Astrocyte (in vitro differentiated cells and primary cell): ENCODE measurements around the gene PPM1H. TPM values are rescaled to one million over a fixed set of nuclear protein-coding genes. Genes with fewer than 3 reads are reported as not detected.

Experiments
- DNase-seq: peaks from one replicate; pipeline ENCODE4 v3.0.0-alpha.2; 2010; ENCODE audit warnings: low read depth
- FAIRE-seq: peaks from 2 replicates; lab custom pipeline; 2011; peaks lifted over from hg19 to GRCh38; lab: Jason Lieb, UNC
- H2AFZ ChIP-seq: 2 replicates; pipeline ENCODE4 v1.6.0; 2012; ENCODE audit warnings: low read depth, low read length, inconsistent platforms
- H3K27ac ChIP-seq: 2 replicates; pipeline ENCODE4 v1.5.1; 2011; ENCODE audit warnings: low read depth, low read length, inconsistent platforms
- H3K27me3 ChIP-seq: 2 replicates; pipeline ENCODE4 v1.6.0; 2011; ENCODE audit warnings: low read length, inconsistent platforms; ENCODE audit not compliant: insufficient read depth
- H3K36me3 ChIP-seq: 2 replicates; pipeline ENCODE4 v1.5.1; 2011; ENCODE audit warnings: low read length, inconsistent platforms; ENCODE audit not compliant: insufficient read depth
- H3K4me1 ChIP-seq: 2 replicates; pipeline ENCODE4 v1.5.1; 2011; ENCODE audit warnings: low read length, inconsistent platforms; ENCODE audit not compliant: insufficient read depth
- H3K4me2 ChIP-seq: 2 replicates; pipeline ENCODE4 v1.6.0; 2012; ENCODE audit warnings: low read length, inconsistent platforms
- H3K4me3 ChIP-seq: 2 replicates; pipeline ENCODE4 v1.5.1; 2011; ENCODE audit warnings: low read depth, mild to moderate bottlenecking, low read length, inconsistent platforms; ENCODE audit not compliant: insufficient read depth
- H3K79me2 ChIP-seq: 2 replicates; pipeline ENCODE4 v1.6.0; 2012; ENCODE audit warnings: mild to moderate bottlenecking, low read length, inconsistent platforms; ENCODE audit not compliant: insufficient read depth
- H3K9ac ChIP-seq: 2 replicates; pipeline ENCODE4 v1.6.0; 2012; ENCODE audit warnings: mild to moderate bottlenecking, low read length, inconsistent platforms
- H3K9me3 ChIP-seq: 2 replicates; pipeline ENCODE4 v1.5.1; 2012; ENCODE audit warnings: low read depth, mild to moderate bottlenecking, low read length, inconsistent platforms; ENCODE audit not compliant: insufficient read depth
- H4K20me1 ChIP-seq: 2 replicates; pipeline ENCODE4 v1.6.0; 2012; ENCODE audit warnings: low read length, inconsistent platforms; ENCODE audit not compliant: insufficient read depth
- H3K27ac Mint-ChIP-seq: one replicate; pipeline ENCODE4 v1.8.0; 2021; ENCODE audit warnings: mild to moderate bottlenecking, mixed read lengths; ENCODE audit not compliant: unreplicated experiment
- H3K27me3 Mint-ChIP-seq: one replicate; pipeline ENCODE4 v1.8.0; 2021; ENCODE audit warnings: low read depth, mixed read lengths; ENCODE audit not compliant: unreplicated experiment
- H3K36me3 Mint-ChIP-seq: one replicate; pipeline ENCODE4 v1.8.0; 2021; ENCODE audit warnings: low read depth, mixed read lengths; ENCODE audit not compliant: unreplicated experiment
- H3K4me1 Mint-ChIP-seq: one replicate; pipeline ENCODE4 v1.8.0; 2021; ENCODE audit warnings: low read depth, mixed read lengths; ENCODE audit not compliant: unreplicated experiment
- H3K4me3 Mint-ChIP-seq: one replicate; pipeline ENCODE4 v1.8.0; 2021; ENCODE audit warnings: mild to moderate bottlenecking, moderate library complexity, mixed read lengths; ENCODE audit not compliant: unreplicated experiment
- H3K9me3 Mint-ChIP-seq: one replicate; pipeline ENCODE4 v1.8.0; 2021; ENCODE audit warnings: mild to moderate bottlenecking, mixed read lengths; ENCODE audit not compliant: unreplicated experiment
- EZH2 ChIP-seq: IDR thresholded peaks from 2 replicates; pipeline ENCODE4 v1.6.1; 2012; ENCODE audit warnings: mild to moderate bottlenecking, low read length, inconsistent platforms; ENCODE audit not compliant: insufficient read depth
- total RNA-seq: library from RNA; stranded (reverse); gene quantifications from 2 replicates; pipeline ENCODE4 v1.2.1, GENCODE V29; 2021
- TF ChIP-seq, protein P1 (sequence below): IDR thresholded peaks from 2 replicates; pipeline ENCODE4 v1.5.1; 2011; ENCODE audit warnings: low read depth, mild to moderate bottlenecking, inconsistent platforms, low read length, moderate library complexity; ENCODE audit not compliant: insufficient read depth

PPM1H gene
- total RNA-seq, 1 donor from 2014 or later, result 7.8 TPM

DNA sequence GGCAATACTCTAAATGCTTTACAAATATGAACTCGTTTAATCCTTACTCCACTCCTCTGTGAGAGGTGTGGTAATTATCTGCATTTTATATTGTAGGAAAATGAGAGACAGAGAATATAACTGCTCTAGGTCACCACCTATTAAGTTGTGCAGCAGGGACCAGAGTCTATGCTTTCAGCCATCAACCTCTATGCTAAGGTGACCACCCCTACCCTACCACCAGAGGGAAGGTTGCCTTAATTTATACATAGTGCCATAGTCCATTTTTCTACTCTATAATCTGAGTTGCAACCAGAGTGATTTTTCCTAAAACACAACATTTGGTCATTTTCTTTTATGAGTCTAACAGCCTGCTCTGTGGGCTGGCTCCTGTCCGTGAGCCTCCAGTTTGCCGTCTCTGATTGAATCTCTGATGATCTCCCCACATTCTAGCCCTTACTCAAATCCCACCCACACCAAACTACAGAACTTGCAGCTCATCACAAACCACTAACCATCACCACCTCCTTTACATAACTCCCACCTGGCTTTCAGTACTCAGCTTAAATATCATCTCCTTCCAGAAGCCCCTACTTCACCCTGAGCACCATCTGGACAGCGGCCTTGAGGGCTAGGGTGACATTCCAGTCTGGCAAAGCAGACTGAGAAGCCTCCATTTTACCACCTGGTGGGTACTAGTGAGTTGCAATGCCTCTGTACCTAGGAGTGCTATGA, 126.6 kb downstream of the PPM1H start:
- peaks cover 3% of the 10 kb centered on the region for H3K36me3 Mint-ChIP-seq

DNA sequence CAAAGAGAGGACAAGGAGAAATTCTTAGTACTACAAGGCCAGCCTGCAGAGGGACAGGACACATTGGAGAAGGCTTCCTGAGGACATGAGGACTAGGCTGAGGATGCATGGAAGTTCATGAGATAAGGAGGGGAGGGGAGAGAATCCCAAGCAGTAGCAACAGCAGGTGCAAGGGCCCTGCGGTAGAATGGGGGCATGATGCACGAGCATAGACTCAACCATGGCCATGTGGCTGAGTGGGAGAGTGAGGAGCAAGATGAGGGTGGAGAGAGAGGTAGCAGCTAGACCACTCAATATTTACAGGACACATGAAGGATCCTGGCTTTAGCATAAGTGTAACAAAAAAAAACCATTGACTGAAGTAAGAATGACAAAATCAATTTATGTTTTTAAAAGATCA, 128.1 kb downstream of the PPM1H start:
- no peak overlapping the region for H3K4me3 Mint-ChIP-seq
- Histone ChIP-seq H3K4me2 (no peak overlapping the region), H3K9ac (no peak overlapping the region), H3K4me1 (no peaks in the 10 kb centered on the region), H3K79me2 (no peaks in the 10 kb centered on the region), H3K36me3 (no peaks in the 10 kb centered on the region), H3K4me3 (no peak overlapping the region), H3K27ac (no peak overlapping the region), H2AFZ (no peak overlapping the region), H4K20me1 (no peaks in the 10 kb centered on the region), H3K9me3 (no peaks in the 10 kb centered on the region), H3K27me3 (no peaks in the 10 kb centered on the region)
- TF ChIP-seq EZH2, result no peak
- DNase-seq (no peak), FAIRE-seq (no peak)
- no peaks in the 10 kb centered on the region for H3K9me3 Mint-ChIP-seq
- peaks cover 3% of the 10 kb centered on the region for H3K36me3 Mint-ChIP-seq
- H3K4me1 Mint-ChIP-seq, result no peaks in the 10 kb centered on the region
- H3K27ac Mint-ChIP-seq, result no peak overlapping the region
- H3K27me3 Mint-ChIP-seq, result no peaks in the 10 kb centered on the region

More for the DNA sequence above, 126.6 kb downstream of the PPM1H start:
- TF ChIP-seq EZH2, result no peak
- TF ChIP-seq, protein P1, sequence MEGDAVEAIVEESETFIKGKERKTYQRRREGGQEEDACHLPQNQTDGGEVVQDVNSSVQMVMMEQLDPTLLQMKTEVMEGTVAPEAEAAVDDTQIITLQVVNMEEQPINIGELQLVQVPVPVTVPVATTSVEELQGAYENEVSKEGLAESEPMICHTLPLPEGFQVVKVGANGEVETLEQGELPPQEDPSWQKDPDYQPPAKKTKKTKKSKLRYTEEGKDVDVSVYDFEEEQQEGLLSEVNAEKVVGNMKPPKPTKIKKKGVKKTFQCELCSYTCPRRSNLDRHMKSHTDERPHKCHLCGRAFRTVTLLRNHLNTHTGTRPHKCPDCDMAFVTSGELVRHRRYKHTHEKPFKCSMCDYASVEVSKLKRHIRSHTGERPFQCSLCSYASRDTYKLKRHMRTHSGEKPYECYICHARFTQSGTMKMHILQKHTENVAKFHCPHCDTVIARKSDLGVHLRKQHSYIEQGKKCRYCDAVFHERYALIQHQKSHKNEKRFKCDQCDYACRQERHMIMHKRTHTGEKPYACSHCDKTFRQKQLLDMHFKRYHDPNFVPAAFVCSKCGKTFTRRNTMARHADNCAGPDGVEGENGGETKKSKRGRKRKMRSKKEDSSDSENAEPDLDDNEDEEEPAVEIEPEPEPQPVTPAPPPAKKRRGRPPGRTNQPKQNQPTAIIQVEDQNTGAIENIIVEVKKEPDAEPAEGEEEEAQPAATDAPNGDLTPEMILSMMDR, result no peak
- H3K4me1 ChIP-seq, result no peaks in the 10 kb centered on the region
- H2AFZ ChIP-seq, result no peak overlapping the region
- H3K27ac ChIP-seq, result no peak overlapping the region
- H3K4me2 ChIP-seq, result no peak overlapping the region
- no peaks in the 10 kb centered on the region for H3K27me3 ChIP-seq
- FAIRE-seq (no peak), DNase-seq (no peak)
- Mint-ChIP-seq H3K4me3 (no peak overlapping the region), H3K9me3 (no peaks in the 10 kb centered on the region), H3K4me1 (no peaks in the 10 kb centered on the region), H3K27ac (no peak overlapping the region), H3K27me3 (no peaks in the 10 kb centered on the region)
- H3K79me2 ChIP-seq, result no peaks in the 10 kb centered on the region
- no peaks in the 10 kb centered on the region for H3K36me3 ChIP-seq
- no peak overlapping the region for H3K9ac ChIP-seq
- H3K4me3 ChIP-seq, result no peak overlapping the region
- no peaks in the 10 kb centered on the region for H3K9me3 ChIP-seq
- no peaks in the 10 kb centered on the region for H4K20me1 ChIP-seq

DNA sequence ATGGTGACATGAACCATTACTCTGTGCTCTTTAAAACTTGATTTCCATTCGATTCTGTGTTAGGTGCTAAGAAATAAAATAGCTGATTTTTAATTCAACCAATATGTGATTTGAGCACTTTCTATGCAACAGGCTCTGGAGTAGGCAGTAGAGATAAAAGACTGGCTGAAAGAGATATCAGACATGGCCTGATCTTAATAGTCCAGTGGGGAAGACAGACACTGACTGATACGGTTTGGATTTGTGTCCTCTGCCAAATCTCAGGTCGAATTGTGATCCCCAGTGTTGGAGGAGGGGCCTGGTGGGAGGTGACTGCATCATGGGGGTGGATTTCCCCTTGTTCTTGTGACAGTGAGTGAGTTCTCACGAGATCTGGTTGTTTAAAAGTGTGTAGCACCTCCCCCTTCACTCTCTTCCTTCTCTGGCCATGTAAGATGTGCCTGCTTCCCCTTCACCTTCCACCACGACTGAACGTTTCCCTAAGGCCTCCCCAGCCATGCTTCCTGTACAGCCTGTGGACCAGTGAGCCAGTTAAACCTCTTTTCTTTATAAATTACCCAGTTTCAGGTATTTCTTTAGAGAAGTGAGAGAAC, 128.6 kb downstream of the PPM1H start:
- H3K4me3 Mint-ChIP-seq, result no peak overlapping the region

More for the DNA sequence above, 128.6 kb downstream of the PPM1H start:
- Histone ChIP-seq H3K9me3 (no peaks in the 10 kb centered on the region), H3K27me3 (no peaks in the 10 kb centered on the region), H3K4me1 (no peaks in the 10 kb centered on the region), H3K4me2 (no peak overlapping the region), H3K79me2 (no peaks in the 10 kb centered on the region), H3K27ac (no peak overlapping the region), H3K9ac (no peak overlapping the region), H3K36me3 (no peaks in the 10 kb centered on the region), H2AFZ (no peak overlapping the region), H3K4me3 (no peak overlapping the region), H4K20me1 (no peaks in the 10 kb centered on the region)
- DNase-seq (no peak), FAIRE-seq (no peak)
- TF ChIP-seq EZH2, result no peak
- TF ChIP-seq, protein P1, result no peak
- Mint-ChIP-seq H3K27ac (no peak overlapping the region), H3K36me3 (peaks cover 3% of the 10 kb centered on the region), H3K9me3 (no peaks in the 10 kb centered on the region), H3K27me3 (no peaks in the 10 kb centered on the region), H3K4me1 (no peaks in the 10 kb centered on the region)
